HG02885 (cell line): Measurements from ENCODE around the gene SCD.
"Not testable (repeated sequence)": the region's sequence is repeated elsewhere in the genome, so short reads cannot be mapped to it uniquely, and the experiment has no call there.

Experiments used
- ATAC-seq: cut with Tn5 transposase; IDR thresholded peaks from one replicate; pipeline ENCODE4 v1.9.1; 2021; ENCODE audit warnings: mild to moderate bottlenecking; ENCODE audit not compliant: unreplicated experiment, poor library complexity

SCD gene

GRCh38 chr10:100346765-100347567, at the start of gene SCD:
Gene SCD, plus strand, starts transcription at chr10:100347233. Its CDS starts 272 bp downstream, at chr10:100347505.
- ATAC-seq: peak; percentile 92

- ATAC-seq: no peak
These were observed 49.8 kb upstream of the SCD start for GRCh38 chr10:100297242-100297641.

GRCh38 chr10:100301123-100301522, 45.9 kb upstream of the SCD start:
- not testable (repeated sequence) for ATAC-seq

GRCh38 chr10:100303724-100304319, 43.2 kb upstream of the SCD start:
- ATAC-seq: no peak

- ATAC-seq: no peak
These were observed 42.6 kb upstream of the SCD start for GRCh38 chr10:100304414-100304813.

- ATAC-seq: no peak
These were observed 40.2 kb upstream of the SCD start for GRCh38 chr10:100306861-100307260.

GRCh38 chr10:100307684-100308083, 39.3 kb upstream of the SCD start:
- ATAC-seq: no peak

GRCh38 chr10:100311298-100311697, 35.7 kb upstream of the SCD start:
- ATAC-seq: no peak

- no peak for ATAC-seq
These were observed 31.4 kb upstream of the SCD start for GRCh38 chr10:100315615-100316014.

- ATAC-seq: no peak
These were observed 28.8 kb upstream of the SCD start for GRCh38 chr10:100318207-100318606.

- ATAC-seq: no peak
These were observed 27.2 kb upstream of the SCD start for GRCh38 chr10:100319707-100320402.

- ATAC-seq: no peak
These were observed 21.9 kb upstream of the SCD start for GRCh38 chr10:100325158-100325557.

GRCh38 chr10:100327007-100327717, 19.9 kb upstream of the SCD start:
- peak; percentile 99 for ATAC-seq

GRCh38 chr10:100327718-100328009, 19.4 kb upstream of the SCD start:
- no peak for ATAC-seq

- ATAC-seq: no peak
These were observed 18.8 kb upstream of the SCD start for GRCh38 chr10:100328198-100328597.

GRCh38 chr10:100330079-100330478, 17.0 kb upstream of the SCD start, which contains the start of gene PKD2L1:
Gene PKD2L1, minus strand, starts transcription at chr10:100330228. Its CDS starts 125 bp downstream, at chr10:100330103.
- no peak for ATAC-seq

GRCh38 chr10:100333106-100333505, 13.9 kb upstream of the SCD start:
- no peak for ATAC-seq

GRCh38 chr10:100333661-100334440, 13.2 kb upstream of the SCD start:
- no peak for ATAC-seq

- no peak for ATAC-seq
These were observed 12.3 kb upstream of the SCD start for GRCh38 chr10:100334762-100335161.

- ATAC-seq: peak; percentile 58
These were observed 8.5 kb upstream of the SCD start for GRCh38 chr10:100338434-100339036.
